RPMI7951 (cell line): Measurements from ENCODE around the gene PTPN14. TPM values are rescaled to one million over a fixed set of nuclear protein-coding genes. Genes with fewer than 3 reads are reported as not detected.

ENCODE experiments used
- DNase-seq: peaks from one replicate; pipeline ENCODE4 v3.0.0-alpha.2; 2012; ENCODE audit warnings: low read depth
- total RNA-seq: library from RNA; depleted of rRNA; stranded (reverse); fragments of >200 nt; shearing (Covaris generic); gene quantifications from 2 replicates; pipeline ENCODE4 v1.2.3, GENCODE V29; 2014; rRNA removed

PTPN14 gene
- total RNA-seq, 1 experiment from 2014 or later = 29.0 TPM

GRCh38 chr1:214312530-214313051 is 238.8 kb downstream of the PTPN14 start:
- no peak for DNase-seq

DNA sequence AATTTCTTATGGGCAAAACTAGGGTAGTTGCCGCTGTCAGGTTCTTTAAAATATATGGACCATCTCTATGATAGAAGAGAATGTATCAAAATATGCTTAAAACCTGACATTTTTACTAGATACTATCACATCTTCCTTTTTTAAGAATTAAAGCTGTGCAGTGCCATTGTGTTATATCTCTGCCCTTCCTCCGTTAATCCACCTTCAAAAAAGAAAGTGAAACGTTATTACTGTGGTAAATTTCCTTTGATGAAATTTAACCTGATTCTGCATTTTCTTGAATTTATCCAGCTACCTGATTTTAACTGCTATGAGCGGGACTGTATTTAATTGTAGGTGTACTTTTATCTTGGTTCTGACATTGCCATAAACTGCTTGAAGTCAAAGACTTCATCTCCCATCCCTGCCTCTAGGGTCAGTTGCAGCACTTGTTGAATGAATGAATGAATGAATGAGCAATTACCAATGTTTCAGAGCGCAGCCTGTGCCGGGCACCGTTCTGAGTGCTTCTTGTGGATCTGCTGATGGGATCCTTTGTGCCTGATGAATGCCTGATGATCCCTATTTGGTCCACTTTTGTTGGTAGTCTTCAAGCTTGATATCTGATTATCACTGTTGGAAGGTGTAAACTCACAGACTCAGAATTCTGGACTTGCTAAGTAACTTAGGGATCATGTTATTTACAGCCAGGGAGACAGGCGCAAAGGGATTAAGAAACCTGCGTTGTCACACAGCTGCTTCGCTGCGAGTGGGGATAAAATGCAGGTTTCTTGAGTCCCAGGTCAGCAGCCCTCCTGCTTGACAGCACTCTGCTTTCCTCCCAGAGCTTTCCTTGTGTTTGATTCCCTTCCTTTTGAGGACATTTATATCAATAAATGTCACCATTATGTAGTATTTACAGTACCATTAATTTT is 240.4 kb downstream of the PTPN14 start:
- no peak for DNase-seq

DNA sequence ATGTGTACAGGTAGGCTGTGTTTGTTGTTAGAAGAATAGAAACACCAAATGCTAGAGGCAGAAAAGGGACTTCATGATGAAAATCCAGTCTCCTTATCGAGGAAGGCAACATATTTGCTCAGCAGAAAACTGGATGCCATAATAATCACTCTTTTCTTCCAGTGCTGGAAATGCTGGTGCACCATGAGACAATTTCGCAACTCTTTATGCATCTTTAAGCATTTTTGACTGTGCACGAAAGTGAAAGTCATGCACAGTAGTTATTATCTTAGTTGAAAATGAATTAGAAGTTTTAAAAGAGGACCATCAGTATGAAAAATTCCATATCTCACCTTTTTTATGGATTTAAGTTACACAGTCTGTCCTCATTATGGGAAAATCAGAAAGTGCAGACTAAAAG is 241.4 kb downstream of the PTPN14 start:
- no peak for DNase-seq

GRCh38 chr1:214306269-214306668 is 245.1 kb downstream of the PTPN14 start:
- no peak for DNase-seq

DNA sequence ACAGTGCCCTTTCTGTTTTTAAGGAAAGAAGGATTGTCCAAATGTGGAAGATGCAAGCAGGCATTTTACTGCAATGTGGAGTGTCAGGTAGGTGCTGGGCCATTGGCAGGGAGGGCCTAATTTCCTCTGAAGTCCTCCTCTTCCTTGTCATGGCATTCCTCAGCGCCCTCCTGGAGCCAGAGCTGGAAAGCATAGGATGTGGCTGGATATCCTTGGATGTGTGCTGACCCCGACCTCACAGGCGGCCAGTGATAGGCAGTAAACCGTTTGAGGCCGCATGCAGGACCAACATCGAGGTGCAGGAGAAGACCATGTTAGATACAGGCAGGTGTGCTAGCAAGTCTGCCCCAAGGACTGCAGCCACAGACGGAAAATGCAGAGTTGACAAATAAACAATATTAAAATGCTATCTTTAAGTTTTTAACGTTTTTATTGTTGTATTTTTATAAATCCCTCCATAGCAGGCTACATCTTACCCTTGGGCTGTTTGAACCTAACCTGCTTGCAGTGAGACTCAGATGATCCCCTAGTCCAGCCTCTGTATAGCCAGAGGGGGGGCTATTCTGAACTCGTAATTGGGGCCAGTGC is 246.1 kb downstream of the PTPN14 start:
- DNase-seq = no peak

- no peak for DNase-seq
Observed at GRCh38 chr1:214303141-214303930, 248.1 kb downstream of the PTPN14 start.

DNA sequence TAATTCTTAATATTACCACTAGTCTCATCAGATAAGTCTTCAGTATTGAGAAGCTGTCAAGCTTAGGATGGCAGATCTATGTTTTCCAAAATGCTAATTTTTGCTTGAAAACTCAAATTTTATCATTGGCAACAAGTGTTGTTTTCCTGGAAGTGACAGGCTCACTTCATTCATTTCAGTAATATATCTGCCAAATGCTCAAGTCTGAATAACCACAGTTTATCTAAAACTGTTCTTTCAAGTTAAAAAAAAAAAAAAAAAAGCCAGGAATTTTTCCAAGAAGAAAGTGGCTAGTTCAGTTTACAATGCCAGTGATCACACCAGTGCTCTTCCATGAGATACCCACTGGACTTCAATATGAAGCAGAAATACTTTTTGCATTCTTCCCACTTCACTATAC is 249.9 kb downstream of the PTPN14 start:
- DNase-seq = no peak

GRCh38 chr1:214300149-214300780 is 251.1 kb downstream of the PTPN14 start:
- no peak for DNase-seq

Other genes with a start within 250 kb of the PTPN14 start
- 123 and 129 TPM in 2 replicates for gene CENPF, start 51.6 kb upstream of the PTPN14 start, total RNA-seq